ENCODE data around the gene C20orf204.
A peak's percentile ranks its signal among the peaks of the same experiment; 100 is the strongest.

The C20orf204 gene, protein sequence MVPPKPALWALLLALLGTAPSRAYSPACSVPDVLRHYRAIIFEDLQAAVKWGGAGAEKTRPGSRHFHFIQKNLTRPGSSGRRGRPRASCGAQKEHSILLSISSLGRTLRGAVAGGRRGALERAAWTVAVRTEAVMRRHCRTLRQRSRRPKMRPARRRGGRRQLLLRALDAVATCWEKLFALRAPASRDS

DNA sequence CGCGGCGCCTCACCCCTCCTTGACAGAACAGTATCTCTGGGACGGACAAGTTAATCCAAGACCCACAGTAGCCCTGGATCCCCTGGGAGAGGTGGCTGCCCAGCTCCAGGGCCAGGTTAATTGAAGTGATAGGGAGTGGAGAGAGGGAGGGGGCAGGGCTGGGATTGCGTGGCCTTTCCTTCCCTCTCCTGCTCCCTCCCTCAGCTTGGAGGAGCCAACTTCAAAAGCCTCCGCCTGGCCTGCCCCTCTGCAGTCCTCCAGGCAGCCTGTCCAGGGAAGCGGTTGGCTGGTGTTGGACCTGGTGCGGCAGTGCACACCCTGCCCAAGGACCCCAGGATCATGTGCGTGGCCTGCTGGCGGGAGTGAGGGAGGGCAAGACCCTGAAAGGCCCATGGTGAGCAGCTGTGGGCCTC, at the start of gene C20orf204:
Gene C20orf204, plus strand, starts transcription at position 250 of the 413 bp plus-strand sequence. Its CDS starts 142 bp downstream, at position 392.
- peak within 1 kb of the TSS; percentile 1; the same call in 1 of the 2 replicates for H3K9ac ChIP-seq (ENCODE audit: low read length)
- peak within 1 kb of the TSS; percentile 0; the same call in 1 of the 2 replicates for H3K4me3 ChIP-seq (ENCODE audit: low read length)
- peaks cover 7% of the 10 kb centered on the region for H3K36me3 ChIP-seq (replicated peaks; ENCODE audit: low read depth, low read length)
- peaks cover 43% of the 10 kb centered on the region for H3K4me1 ChIP-seq (ENCODE audit: low read length)
- H3K9me3 ChIP-seq (ENCODE audit: insufficient read depth, low read length): no peaks in the 10 kb centered on the region
- H2AFZ ChIP-seq (ENCODE audit: low read depth, low read length): no peak within 1 kb of the TSS
- TF ChIP-seq, protein P1, sequence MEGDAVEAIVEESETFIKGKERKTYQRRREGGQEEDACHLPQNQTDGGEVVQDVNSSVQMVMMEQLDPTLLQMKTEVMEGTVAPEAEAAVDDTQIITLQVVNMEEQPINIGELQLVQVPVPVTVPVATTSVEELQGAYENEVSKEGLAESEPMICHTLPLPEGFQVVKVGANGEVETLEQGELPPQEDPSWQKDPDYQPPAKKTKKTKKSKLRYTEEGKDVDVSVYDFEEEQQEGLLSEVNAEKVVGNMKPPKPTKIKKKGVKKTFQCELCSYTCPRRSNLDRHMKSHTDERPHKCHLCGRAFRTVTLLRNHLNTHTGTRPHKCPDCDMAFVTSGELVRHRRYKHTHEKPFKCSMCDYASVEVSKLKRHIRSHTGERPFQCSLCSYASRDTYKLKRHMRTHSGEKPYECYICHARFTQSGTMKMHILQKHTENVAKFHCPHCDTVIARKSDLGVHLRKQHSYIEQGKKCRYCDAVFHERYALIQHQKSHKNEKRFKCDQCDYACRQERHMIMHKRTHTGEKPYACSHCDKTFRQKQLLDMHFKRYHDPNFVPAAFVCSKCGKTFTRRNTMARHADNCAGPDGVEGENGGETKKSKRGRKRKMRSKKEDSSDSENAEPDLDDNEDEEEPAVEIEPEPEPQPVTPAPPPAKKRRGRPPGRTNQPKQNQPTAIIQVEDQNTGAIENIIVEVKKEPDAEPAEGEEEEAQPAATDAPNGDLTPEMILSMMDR (IDR thresholded peaks at IDR 0.05; ENCODE audit: low read depth, low read length): no peak
- no peak for TF ChIP-seq EZH2phosphoT487 (IDR thresholded peaks at IDR 0.05; ENCODE audit: low read depth)
- H3K79me2 ChIP-seq (ENCODE audit: low read length): no peaks in the 10 kb centered on the region
- H3K4me2 ChIP-seq (ENCODE audit: low read length): peak within 1 kb of the TSS; percentile 34
- H4K20me1 ChIP-seq (ENCODE audit: insufficient read depth, low read length): no peaks in the 10 kb centered on the region
- H3K27me3 ChIP-seq (ENCODE audit: low read depth, low read length): no peaks in the 10 kb centered on the region
- H3K27ac ChIP-seq (ENCODE audit: low read length): peak within 1 kb of the TSS; percentile 41

DNA sequence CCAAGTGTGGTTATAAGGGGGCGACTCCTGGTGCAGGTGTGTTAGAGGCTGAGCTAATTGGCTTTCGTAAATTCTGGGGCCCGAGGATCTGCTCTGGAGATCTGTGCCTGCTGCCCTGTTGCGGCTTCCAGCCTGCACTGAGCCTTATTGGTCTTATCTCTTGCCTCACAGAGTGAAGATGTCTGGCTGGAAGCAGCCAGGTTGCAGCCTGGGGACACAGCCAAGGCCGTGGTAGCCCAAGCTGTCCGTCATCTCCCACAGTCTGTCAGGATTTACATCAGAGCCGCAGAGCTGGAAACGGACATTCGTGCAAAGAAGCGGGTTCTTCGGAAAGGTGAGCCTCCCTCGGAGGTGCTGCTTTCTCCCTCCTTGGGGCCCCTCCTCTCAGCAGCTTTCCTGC, 35.1 kb upstream of the C20orf204 start:
- Histone ChIP-seq H3K4me2 (ENCODE audit: low read length) (no peak overlapping the region), H4K20me1 (ENCODE audit: insufficient read depth, low read length) (0 out of 2 replicates have a peak, but pooled peaks cover 4% of the 10 kb centered on the region), H3K4me3 (ENCODE audit: low read length) (no peak overlapping the region), H3K27me3 (ENCODE audit: low read depth, low read length) (no peaks in the 10 kb centered on the region), H3K9me3 (ENCODE audit: insufficient read depth, low read length) (no peaks in the 10 kb centered on the region), H3K9ac (ENCODE audit: low read length) (no peak overlapping the region), H2AFZ (ENCODE audit: low read depth, low read length) (no peak overlapping the region), H3K27ac (ENCODE audit: low read length) (no peak overlapping the region), H3K4me1 (ENCODE audit: low read length) (no peaks in the 10 kb centered on the region), H3K79me2 (ENCODE audit: low read length) (no peaks in the 10 kb centered on the region), H3K36me3 (replicated peaks; ENCODE audit: low read depth, low read length) (peaks cover 49% of the 10 kb centered on the region)
- TF ChIP-seq, protein P1 (IDR thresholded peaks at IDR 0.05; ENCODE audit: low read depth, low read length): no peak
- no peak for TF ChIP-seq EZH2phosphoT487 (IDR thresholded peaks at IDR 0.05; ENCODE audit: low read depth)

DNA sequence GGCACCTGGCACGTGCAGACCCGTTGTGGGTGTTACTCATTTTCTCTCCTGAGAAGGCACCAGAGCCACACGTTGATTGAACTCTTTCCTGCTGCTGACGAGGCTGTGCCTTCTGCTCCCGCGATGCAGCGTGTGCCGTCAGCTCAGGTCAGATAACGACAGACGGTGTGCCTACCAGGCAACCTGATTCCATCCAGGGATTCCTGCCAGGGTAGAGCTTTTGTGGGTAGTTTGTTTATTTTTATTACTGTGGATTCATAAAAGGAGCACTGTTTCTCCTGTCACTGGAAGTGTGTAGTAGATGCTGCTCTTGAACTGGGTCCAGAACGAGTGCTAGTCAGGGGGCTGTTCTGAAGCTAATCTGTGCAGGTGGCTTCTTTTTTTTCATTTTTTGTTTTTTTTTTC, 34.4 kb upstream of the C20orf204 start:
- H3K9ac ChIP-seq (ENCODE audit: low read length): no peak overlapping the region
- no peaks in the 10 kb centered on the region for H3K9me3 ChIP-seq (ENCODE audit: insufficient read depth, low read length)
- no peak for TF ChIP-seq EZH2phosphoT487 (IDR thresholded peaks at IDR 0.05; ENCODE audit: low read depth)
- TF ChIP-seq, protein P1 (IDR thresholded peaks at IDR 0.05; ENCODE audit: low read depth, low read length): no peak
- H3K79me2 ChIP-seq (ENCODE audit: low read length): no peaks in the 10 kb centered on the region
- 0 out of 2 replicates have a peak, but pooled peaks cover 4% of the 10 kb centered on the region for H4K20me1 ChIP-seq (ENCODE audit: insufficient read depth, low read length)
- no peak overlapping the region for H3K27ac ChIP-seq (ENCODE audit: low read length)
- peaks cover 46% of the 10 kb centered on the region for H3K36me3 ChIP-seq (replicated peaks; ENCODE audit: low read depth, low read length)
- H3K4me3 ChIP-seq (ENCODE audit: low read length): no peak overlapping the region
- H3K4me2 ChIP-seq (ENCODE audit: low read length): no peak overlapping the region
- H3K27me3 ChIP-seq (ENCODE audit: low read depth, low read length): no peaks in the 10 kb centered on the region
- no peaks in the 10 kb centered on the region for H3K4me1 ChIP-seq (ENCODE audit: low read length)
- H2AFZ ChIP-seq (ENCODE audit: low read depth, low read length): no peak overlapping the region

DNA sequence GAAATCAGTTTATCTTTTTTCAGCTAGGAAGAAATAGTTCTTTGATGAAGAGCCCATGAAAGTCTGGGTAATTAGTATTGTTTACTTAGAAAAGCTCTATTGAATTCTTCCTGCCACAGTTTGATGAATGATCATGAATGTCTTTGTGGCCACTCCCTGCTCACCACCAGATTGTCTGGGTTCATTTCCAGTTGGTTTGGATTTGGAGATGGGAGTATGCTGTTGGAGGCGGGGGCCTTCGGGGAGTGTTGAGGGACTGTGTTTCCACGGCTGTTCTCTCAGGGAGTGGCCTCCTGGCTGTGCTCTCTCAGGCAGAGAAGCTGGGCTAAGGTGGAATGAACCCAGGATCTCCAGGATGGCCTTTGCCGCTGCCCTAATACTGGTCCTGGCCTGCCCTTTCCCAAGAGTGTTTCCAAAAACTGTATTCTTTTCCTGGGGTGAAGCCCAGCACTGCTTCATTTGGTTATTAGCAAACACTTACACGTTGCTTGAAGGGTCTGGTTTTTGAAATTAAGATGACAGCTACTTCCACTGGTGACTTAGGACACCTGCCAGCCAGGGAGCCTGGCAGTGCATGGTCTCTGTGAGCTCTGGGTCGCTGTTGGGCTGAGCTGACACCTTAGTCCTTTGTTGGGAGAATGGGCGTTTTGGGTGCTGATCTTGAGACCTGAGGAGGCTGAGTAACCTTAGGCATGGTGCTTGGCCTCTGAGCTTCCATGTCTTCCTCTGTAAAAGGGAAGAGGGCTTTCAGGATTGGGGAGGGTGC, 31.8 kb upstream of the C20orf204 start:
- Histone ChIP-seq H3K4me3 (ENCODE audit: low read length) (no peak overlapping the region), H4K20me1 (ENCODE audit: insufficient read depth, low read length) (0 out of 2 replicates have a peak, but pooled peaks cover 4% of the 10 kb centered on the region), H3K4me2 (ENCODE audit: low read length) (no peak overlapping the region), H3K36me3 (replicated peaks; ENCODE audit: low read depth, low read length) (peaks cover 44% of the 10 kb centered on the region), H3K9me3 (ENCODE audit: insufficient read depth, low read length) (no peaks in the 10 kb centered on the region), H2AFZ (ENCODE audit: low read depth, low read length) (no peak overlapping the region), H3K4me1 (ENCODE audit: low read length) (no peaks in the 10 kb centered on the region), H3K27ac (ENCODE audit: low read length) (no peak overlapping the region), H3K27me3 (ENCODE audit: low read depth, low read length) (no peaks in the 10 kb centered on the region), H3K79me2 (ENCODE audit: low read length) (peaks cover 5% of the 10 kb centered on the region; the same call in 1 of the 2 replicates), H3K9ac (ENCODE audit: low read length) (no peak overlapping the region)
- TF ChIP-seq, protein P1 (IDR thresholded peaks at IDR 0.05; ENCODE audit: low read depth, low read length): no peak
- no peak for TF ChIP-seq EZH2phosphoT487 (IDR thresholded peaks at IDR 0.05; ENCODE audit: low read depth)

Data from OCI-LY3 (cell line).